HepG2 (cell line): Measurements from ENCODE around the gene SP4. TPM values are rescaled to one million over a fixed set of nuclear protein-coding genes. Genes with fewer than 3 reads are reported as not detected.

Experiments
- ATF4 ChIP-seq, 2 experiments: fragments of 450-650 bp in 1 of 2; sonication (generic) in 1 of 2; formaldehyde crosslinking; IDR thresholded peaks; 2 replicates each; pipeline versions ENCODE4 v1.5.0 to v1.8.0; 2020 to 2022; ENCODE audit warnings: mild to moderate bottlenecking in 1 of 2, missing genetic modification reagents in 1 of 2
- DDIT3 ChIP-seq: sonication (generic); formaldehyde crosslinking; IDR thresholded peaks from 2 replicates; pipeline ENCODE4 v1.4.0; 2020; ENCODE audit warnings: mild to moderate bottlenecking, missing genetic modification reagents
- FIP1L1 ChIP-seq: fragments of 200-400 bp; formaldehyde crosslinking; IDR thresholded peaks from 2 replicates; pipeline ENCODE4 v1.6.1; 2018; ENCODE audit warnings: low read depth, mild to moderate bottlenecking, low read length, moderate library complexity, borderline replicate concordance; ENCODE audit not compliant: insufficient read depth
- KDM2A ChIP-seq: sonication (generic); formaldehyde crosslinking; IDR thresholded peaks from 2 replicates; pipeline ENCODE4 v1.4.0; 2020; ENCODE audit warnings: low read depth, missing genetic modification reagents, borderline replicate concordance
- KDM5A ChIP-seq: fragments of 200-600 bp; sonication (generic); IDR thresholded peaks from 2 replicates; pipeline ENCODE4 v1.7.0; 2018; ENCODE audit warnings: antibody characterized with exemption, mild to moderate bottlenecking, low read length, borderline replicate concordance
- MAZ ChIP-seq, 2 experiments: sonication (generic) in 1 of 2; formaldehyde crosslinking in 1 of 2; IDR thresholded peaks; 2 replicates each; pipeline versions ENCODE4 v1.5.0 to v1.6.1; 2012 to 2020; ENCODE audit warnings: low read depth in 2 of 2, mild to moderate bottlenecking in 2 of 2, borderline replicate concordance in 1 of 2, improper control_type of control experiment in 1 of 2, low read length in 1 of 2, missing genetic modification reagents in 1 of 2, moderate library complexity in 1 of 2
- MEIS2 ChIP-seq: sonication (generic); formaldehyde crosslinking; IDR thresholded peaks from 2 replicates; pipeline ENCODE4 v1.9.0; 2021; ENCODE audit warnings: mild to moderate bottlenecking, missing genetic modification reagents
- POLR2A ChIP-seq, 2 experiments: IDR thresholded peaks; 2 replicates each; pipeline ENCODE4 v1.6.1; 2011; ENCODE audit warnings: low read depth in 2 of 2, low read length in 2 of 2, mild to moderate bottlenecking in 1 of 2, moderate library complexity in 1 of 2; ENCODE audit not compliant: insufficient read depth in 1 of 2
- POLR2AphosphoS5 ChIP-seq: IDR thresholded peaks from 2 replicates; pipeline ENCODE4 v1.6.1; 2012; ENCODE audit warnings: low read depth, low read length
- SKI ChIP-seq: fragments of 450-650 bp; IDR thresholded peaks from one replicate; pipeline ENCODE4 v1.6.1; 2018; ENCODE audit warnings: mild to moderate bottlenecking; ENCODE audit not compliant: partially characterized antibody
- SP5 ChIP-seq: IDR thresholded peaks from 2 replicates; pipeline ENCODE4 v1.6.1; 2016; ENCODE audit warnings: low read depth, borderline replicate concordance
- TAF1 ChIP-seq: sonication (generic); formaldehyde crosslinking; IDR thresholded peaks from 2 replicates; pipeline ENCODE4 v1.4.0; 2020; ENCODE audit warnings: missing genetic modification reagents
- THAP11 ChIP-seq: IDR thresholded peaks from 2 replicates; pipeline ENCODE4 v1.6.1; 2016; ENCODE audit warnings: missing biosample characterization, missing genetic modification reagents
- YY1 ChIP-seq: IDR thresholded peaks from 2 replicates; pipeline ENCODE4 v1.6.1; 2011; ENCODE audit warnings: low read length, low read depth, moderate library complexity, mild to moderate bottlenecking; ENCODE audit not compliant: insufficient read depth, insufficient replicate concordance
- ZMYM4 ChIP-seq: sonication (generic); formaldehyde crosslinking; IDR thresholded peaks from 2 replicates; pipeline ENCODE4 v1.8.1; 2023; ENCODE audit warnings: mild to moderate bottlenecking, missing genetic modification reagents
- ZNF768 ChIP-seq: sonication (generic); formaldehyde crosslinking; IDR thresholded peaks from 2 replicates; pipeline ENCODE4 v1.4.0; 2020; ENCODE audit warnings: missing genetic modification reagents
- ZNF775 ChIP-seq: sonication (generic); formaldehyde crosslinking; IDR thresholded peaks from 2 replicates; pipeline ENCODE4 v1.4.0; 2020; ENCODE audit warnings: missing genetic modification reagents, mild to moderate bottlenecking, moderate library complexity, borderline replicate concordance
- polyA plus RNA-seq, 8 experiments: library from polyadenylated mRNA; depleted of rRNA in 3 of 8; stranded (reverse) in 7 of 8; unstranded in 1 of 8; fragments of >200 nt; fragmentation: Illumina TruSeq in 4 of 8; extraction: Trizol in 4 of 8; gene quantifications; 2 replicates each; pipeline versions ENCODE4 v1.2.1 to v1.2.3, GENCODE V29; 2011 to 2016; ENCODE audit warnings: low read depth in 4 of 8, missing spikeins in 1 of 8, mixed read lengths in 1 of 8; ENCODE audit not compliant: insufficient read depth in 1 of 8
- total RNA-seq, 5 experiments: library from RNA; depleted of rRNA; stranded (reverse); fragments of >200 nt; fragmentation: Illumina TruSeq; extraction: Trizol; gene quantifications; 2 replicates each; pipeline ENCODE4 v1.2.3, GENCODE V29; 2016; ENCODE audit warnings: low read depth in 1 of 5
- TF ChIP-seq, protein P1 (sequence below): IDR thresholded peaks from 2 replicates; pipeline ENCODE4 v1.6.1; 2016; ENCODE audit warnings: control low read depth
- TF ChIP-seq, protein P2 (sequence below): sonication (generic); formaldehyde crosslinking; IDR thresholded peaks from 2 replicates; pipeline ENCODE4 v1.4.0; 2020; ENCODE audit warnings: missing genetic modification reagents
- TF ChIP-seq, protein P3 (sequence below): sonication (generic); formaldehyde crosslinking; IDR thresholded peaks from 2 replicates; pipeline ENCODE4 v1.4.0; 2020; ENCODE audit warnings: missing genetic modification reagents, low read depth, mild to moderate bottlenecking, borderline replicate concordance

SP4 gene
- total and polyA plus RNA-seq, 2 of the 13 experiments (the other 11 are each of a cell fraction or from before 2014, with no cell fraction given): 2.7 to 4.8 TPM

DNA sequence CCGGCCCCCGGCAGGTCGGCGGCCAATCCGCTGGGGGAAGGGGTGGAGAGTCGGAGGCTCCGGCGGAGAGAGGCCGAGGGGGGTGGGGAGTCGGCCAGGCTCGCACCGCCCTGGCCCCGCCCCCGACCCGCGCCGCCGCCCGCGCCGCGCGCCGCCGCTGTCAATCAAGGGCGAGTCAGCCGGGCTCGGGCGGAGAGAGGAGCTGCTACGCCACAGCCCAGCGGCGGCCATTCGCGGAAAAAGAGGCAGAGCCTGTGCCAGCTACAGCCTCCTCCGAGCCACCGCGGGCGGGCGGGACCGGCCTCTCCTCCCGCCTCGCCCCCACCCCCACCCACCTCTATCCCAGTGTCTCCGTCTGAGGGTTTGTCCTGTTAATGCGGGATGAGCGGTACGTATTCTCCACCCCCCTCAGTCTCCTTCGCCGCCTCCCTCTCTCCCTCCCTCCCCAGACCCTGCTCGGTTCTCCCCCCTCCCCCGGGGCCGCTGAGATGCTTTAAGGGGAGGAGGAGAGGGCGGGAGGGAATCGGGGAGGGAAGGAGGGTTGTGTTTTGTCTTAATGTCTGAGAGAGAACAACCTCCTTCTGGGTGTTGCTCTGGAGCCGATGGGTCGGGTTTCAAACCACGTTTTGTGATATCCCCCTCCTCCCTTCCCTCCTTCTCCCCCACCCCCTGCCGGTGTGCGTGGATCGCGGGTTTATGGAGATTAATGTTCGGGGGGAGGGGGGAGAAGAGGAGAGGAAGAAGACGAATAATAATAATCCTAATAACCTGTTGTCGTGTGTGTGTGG is at the start of gene SP4 (continued):
- TF ChIP-seq MAZ (IDR thresholded peaks at IDR 0.05; ENCODE audit: borderline replicate concordance, low read depth, low read length) (0 out of 2 replicates have a peak, but pooled peaks have one; percentile 13), MAZ (CRISPR knock-in tag; IDR thresholded peaks at IDR 0.05; ENCODE audit: low read depth) (no peak), POLR2AphosphoS5 (peak; percentile 55), SP5 (0 out of 2 replicates have a peak, but pooled peaks have one; percentile 17), ZNF775 (CRISPR knock-in tag) (0 out of 2 replicates have a peak, but pooled peaks have one; percentile 2), DDIT3 (CRISPR knock-in tag) (no peak), ATF4 (CRISPR knock-in tag; IDR thresholded peaks at IDR 0.05) (0 out of 4 replicates have a peak, but pooled peaks of 1 of the 2 experiments have one; percentile 12), POLR2A (IDR thresholded peaks at IDR 0.05; ENCODE audit: insufficient read depth in 1 of 2, low read depth in 2 of 2, low read length in 2 of 2) (peak; percentile 16 to 72; a peak in 2 of 4 replicates), MEIS2 (CRISPR knock-in tag) (peak; percentile 81; the same call in 1 of the 2 replicates), FIP1L1 (no peak), THAP11 (CRISPR knock-in tag) (no peak), ZMYM4 (CRISPR knock-in tag) (no peak), KDM2A (CRISPR knock-in tag) (0 out of 2 replicates have a peak, but pooled peaks have one; percentile 14), TAF1 (CRISPR knock-in tag) (peak; percentile 2; the same call in 1 of the 2 replicates), ZNF768 (CRISPR knock-in tag) (peak; percentile 41; the same call in 1 of the 2 replicates), KDM5A (0 out of 2 replicates have a peak, but pooled peaks have one; percentile 17), YY1 (peak; percentile 89), SKI (peak; percentile 35)
- TF ChIP-seq, protein P1, sequence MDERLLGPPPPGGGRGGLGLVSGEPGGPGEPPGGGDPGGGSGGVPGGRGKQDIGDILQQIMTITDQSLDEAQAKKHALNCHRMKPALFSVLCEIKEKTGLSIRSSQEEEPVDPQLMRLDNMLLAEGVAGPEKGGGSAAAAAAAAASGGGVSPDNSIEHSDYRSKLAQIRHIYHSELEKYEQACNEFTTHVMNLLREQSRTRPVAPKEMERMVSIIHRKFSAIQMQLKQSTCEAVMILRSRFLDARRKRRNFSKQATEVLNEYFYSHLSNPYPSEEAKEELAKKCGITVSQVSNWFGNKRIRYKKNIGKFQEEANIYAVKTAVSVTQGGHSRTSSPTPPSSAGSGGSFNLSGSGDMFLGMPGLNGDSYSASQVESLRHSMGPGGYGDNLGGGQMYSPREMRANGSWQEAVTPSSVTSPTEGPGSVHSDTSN (CRISPR knock-in tag): peak; percentile 80
- TF ChIP-seq, protein P2, sequence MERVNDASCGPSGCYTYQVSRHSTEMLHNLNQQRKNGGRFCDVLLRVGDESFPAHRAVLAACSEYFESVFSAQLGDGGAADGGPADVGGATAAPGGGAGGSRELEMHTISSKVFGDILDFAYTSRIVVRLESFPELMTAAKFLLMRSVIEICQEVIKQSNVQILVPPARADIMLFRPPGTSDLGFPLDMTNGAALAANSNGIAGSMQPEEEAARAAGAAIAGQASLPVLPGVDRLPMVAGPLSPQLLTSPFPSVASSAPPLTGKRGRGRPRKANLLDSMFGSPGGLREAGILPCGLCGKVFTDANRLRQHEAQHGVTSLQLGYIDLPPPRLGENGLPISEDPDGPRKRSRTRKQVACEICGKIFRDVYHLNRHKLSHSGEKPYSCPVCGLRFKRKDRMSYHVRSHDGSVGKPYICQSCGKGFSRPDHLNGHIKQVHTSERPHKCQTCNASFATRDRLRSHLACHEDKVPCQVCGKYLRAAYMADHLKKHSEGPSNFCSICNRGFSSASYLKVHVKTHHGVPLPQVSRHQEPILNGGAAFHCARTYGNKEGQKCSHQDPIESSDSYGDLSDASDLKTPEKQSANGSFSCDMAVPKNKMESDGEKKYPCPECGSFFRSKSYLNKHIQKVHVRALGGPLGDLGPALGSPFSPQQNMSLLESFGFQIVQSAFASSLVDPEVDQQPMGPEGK (CRISPR knock-in tag): peak; percentile 45; the same call in 1 of the 2 replicates
- TF ChIP-seq, protein P3, sequence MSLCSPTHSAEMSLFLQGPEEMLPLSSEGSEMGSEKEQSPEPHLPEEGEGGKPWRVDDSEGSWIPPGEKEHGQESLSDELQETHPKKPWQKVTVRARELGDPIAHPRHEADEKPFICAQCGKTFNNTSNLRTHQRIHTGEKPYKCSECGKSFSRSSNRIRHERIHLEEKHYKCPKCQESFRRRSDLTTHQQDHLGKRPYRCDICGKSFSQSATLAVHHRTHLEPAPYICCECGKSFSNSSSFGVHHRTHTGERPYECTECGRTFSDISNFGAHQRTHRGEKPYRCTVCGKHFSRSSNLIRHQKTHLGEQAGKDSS (CRISPR knock-in tag): no peak
